ENCODE data around the gene PPIP5K1.
"Not testable (repeated sequence)": the region's sequence is repeated elsewhere in the genome, so short reads cannot be mapped to it uniquely, and the experiment has no call there.

The PPIP5K1 gene

GRCh38 chr15:43589778-43590466, at the start of gene PPIP5K1:
PPIP5K1 (minus strand) TSS chr15:43590208; CDS start chr15:43584504, 5,704 bp downstream.
- not testable (repeated sequence) for DNase-seq (ENCODE audit: extremely low read depth in 1 of 2, low read depth in 1 of 2)

GRCh38 chr15:43638464-43639204, 48.6 kb upstream of the PPIP5K1 start:
- DNase-seq (ENCODE audit: extremely low read depth in 1 of 2, low read depth in 1 of 2) = not testable (repeated sequence)

GRCh38 chr15:43626937-43627336, 36.9 kb upstream of the PPIP5K1 start:
- not testable (repeated sequence) for DNase-seq (ENCODE audit: extremely low read depth in 1 of 2, low read depth in 1 of 2)

GRCh38 chr15:43625106-43625505, 35.1 kb upstream of the PPIP5K1 start:
- DNase-seq (ENCODE audit: extremely low read depth in 1 of 2, low read depth in 1 of 2) = no peak

- not testable (repeated sequence) for DNase-seq (ENCODE audit: extremely low read depth in 1 of 2, low read depth in 1 of 2)
Observed at GRCh38 chr15:43622068-43622799, 32.2 kb upstream of the PPIP5K1 start.

GRCh38 chr15:43618700-43619099, 28.7 kb upstream of the PPIP5K1 start, which contains the start of gene STRC:
STRC (minus strand) TSS chr15:43618800; CDS start chr15:43618722, 78 bp downstream.
- not testable (repeated sequence) for DNase-seq (ENCODE audit: extremely low read depth in 1 of 2, low read depth in 1 of 2)

- not testable (repeated sequence) for DNase-seq (ENCODE audit: extremely low read depth in 1 of 2, low read depth in 1 of 2)
Observed at GRCh38 chr15:43617750-43618149, 27.7 kb upstream of the PPIP5K1 start.

GRCh38 chr15:43602233-43602632, 12.2 kb upstream of the PPIP5K1 start:
- DNase-seq (ENCODE audit: extremely low read depth in 1 of 2, low read depth in 1 of 2) = not testable (repeated sequence)

GRCh38 chr15:43600200-43600599, 10.2 kb upstream of the PPIP5K1 start:
- not testable (repeated sequence) for DNase-seq (ENCODE audit: extremely low read depth in 1 of 2, low read depth in 1 of 2)

- not testable (repeated sequence) for DNase-seq (ENCODE audit: extremely low read depth in 1 of 2, low read depth in 1 of 2)
Observed at GRCh38 chr15:43599131-43599530, 9.1 kb upstream of the PPIP5K1 start.

GRCh38 chr15:43593328-43594190, 3.6 kb upstream of the PPIP5K1 start, which contains the start of gene CKMT1B:
CKMT1B (plus strand) TSS chr15:43594027; CDS start chr15:43594219, 192 bp downstream.
- not testable (repeated sequence) for DNase-seq (ENCODE audit: extremely low read depth in 1 of 2, low read depth in 1 of 2)

GRCh38 chr15:43592841-43593240, 2.8 kb upstream of the PPIP5K1 start:
- not testable (repeated sequence) for DNase-seq (ENCODE audit: extremely low read depth in 1 of 2, low read depth in 1 of 2)

GRCh38 chr15:43574607-43575006, 15.4 kb downstream of the PPIP5K1 start:
- DNase-seq (ENCODE audit: extremely low read depth in 1 of 2, low read depth in 1 of 2) = not testable (repeated sequence)

- DNase-seq (ENCODE audit: extremely low read depth in 1 of 2, low read depth in 1 of 2) = not testable (repeated sequence)
Observed at GRCh38 chr15:43566615-43567014, 23.4 kb downstream of the PPIP5K1 start.

- DNase-seq (ENCODE audit: extremely low read depth in 1 of 2, low read depth in 1 of 2) = not testable (repeated sequence)
Observed at GRCh38 chr15:43563793-43564192, 26.2 kb downstream of the PPIP5K1 start.

- not testable (repeated sequence) for DNase-seq (ENCODE audit: extremely low read depth in 1 of 2, low read depth in 1 of 2)
Observed at GRCh38 chr15:43562753-43563152, 27.3 kb downstream of the PPIP5K1 start.

GRCh38 chr15:43552986-43553385, 37.0 kb downstream of the PPIP5K1 start:
- DNase-seq (ENCODE audit: extremely low read depth in 1 of 2, low read depth in 1 of 2) = no peak

GRCh38 chr15:43552256-43552655, 37.8 kb downstream of the PPIP5K1 start:
- no peak for DNase-seq (ENCODE audit: extremely low read depth in 1 of 2, low read depth in 1 of 2)

- DNase-seq (ENCODE audit: extremely low read depth in 1 of 2, low read depth in 1 of 2) = no peak
Observed at GRCh38 chr15:43550527-43551363, 39.3 kb downstream of the PPIP5K1 start.

All from activated CD8-positive, alpha-beta memory T cell treated with anti-CD3 and anti-CD28 coated beads for 1 hour (primary cell).